Measurements from ENCODE around the gene TEN1.

- TF ChIP-seq CTCF (CRISPR knock-in tag; IDR thresholded peaks at IDR 0.05): no peak
- no peak for TF ChIP-seq POLR2A (IDR thresholded peaks at IDR 0.05; ENCODE audit: insufficient read depth in 1 of 2, low read depth in 2 of 2, low read length in 2 of 2)
- no peak for TF ChIP-seq ZNF580 (CRISPR knock-in tag; IDR thresholded peaks at IDR 0.05; ENCODE audit: borderline replicate concordance, low read depth)
- no peak for TF ChIP-seq HCFC1 (IDR thresholded peaks at IDR 0.05; ENCODE audit: low read depth, low read length)
- no peak for TF ChIP-seq ELK4 (CRISPR knock-in tag; IDR thresholded peaks at IDR 0.05; ENCODE audit: borderline replicate concordance)
- TF ChIP-seq SNRNP70 (IDR thresholded peaks at IDR 0.05; ENCODE audit: low read depth, low read length): no peak
- no peak for TF ChIP-seq NONO (IDR thresholded peaks at IDR 0.05)
- TF ChIP-seq NONO (CRISPR knock-in tag; conservative IDR thresholded peaks at IDR 0.05): no peak
- no peak for TF ChIP-seq MTERF4 (CRISPR knock-in tag; IDR thresholded peaks at IDR 0.05)
- no peak for TF ChIP-seq PATZ1 (CRISPR knock-in tag; IDR thresholded peaks at IDR 0.05)
- TF ChIP-seq MTA3 (CRISPR knock-in tag; IDR thresholded peaks at IDR 0.05): no peak
- no peak for TF ChIP-seq KLF9 (CRISPR knock-in tag; IDR thresholded peaks at IDR 0.05; ENCODE audit: low read depth)
- no peak for TF ChIP-seq ZFX (CRISPR knock-in tag; IDR thresholded peaks at IDR 0.05; ENCODE audit: low read depth)
- TF ChIP-seq TBL1XR1 (IDR thresholded peaks at IDR 0.05; ENCODE audit: borderline replicate concordance, low read length, partially characterized antibody): no peak
- TF ChIP-seq ARID5B (CRISPR knock-in tag; IDR thresholded peaks at IDR 0.05): no peak
These were observed 44.8 kb downstream of the TEN1 start for GRCh38 chr17:76023900-76024237.

Measured in HepG2 (cell line).